Natural killer cell treated with Interleukin-12 subunit alpha and Interleukin-12 subunit beta and Interleukin-15 and Interleukin-18, amount 100 ng/mL, for 72 hours (primary cell): ENCODE data around the gene TNFSF13. TPM values are rescaled to one million over a fixed set of nuclear protein-coding genes. Genes with fewer than 3 reads are reported as not detected.

ENCODE experiments used
- ATAC-seq, 2 donors: fragments of 150-1000 bp; cut with Tn5 transposase in 1 of 2; sonication (Bioruptor Pico), chemical (Tn5 transposase) in 1 of 2; 2 replicates each; pipeline ENCODE4 v1.10.0; 2021
- DNase-seq: peaks from one replicate; pipeline ENCODE4 v3.0.0; 2022; ENCODE audit warnings: low spot score
- H3K27ac Mint-ChIP-seq, 2 donors: 1 replicate in 1 of 2; 2 replicates in 1 of 2; pipeline ENCODE4 v1.8.0; 2022; ENCODE audit warnings: mixed read lengths in 2 of 2, mild to moderate bottlenecking in 1 of 2, moderate library complexity in 1 of 2
- H3K27me3 Mint-ChIP-seq, 2 donors: 1 replicate in 1 of 2; 2 replicates in 1 of 2; pipeline ENCODE4 v1.8.0; 2022; ENCODE audit warnings: mixed read lengths in 2 of 2
- H3K36me3 Mint-ChIP-seq: one replicate; pipeline ENCODE4 v1.8.0; 2022; ENCODE audit warnings: mixed read lengths
- H3K4me1 Mint-ChIP-seq, 2 donors: 1 replicate in 1 of 2; 2 replicates in 1 of 2; pipeline ENCODE4 v1.8.0; 2022; ENCODE audit warnings: low read depth in 2 of 2, mixed read lengths in 2 of 2, mild to moderate bottlenecking in 1 of 2
- H3K4me3 Mint-ChIP-seq: one replicate; pipeline ENCODE4 v1.8.0; 2022; ENCODE audit warnings: mixed read lengths
- H3K9me3 Mint-ChIP-seq: 2 replicates; pipeline ENCODE4 v1.8.0; 2022; ENCODE audit warnings: mixed read lengths
- total RNA-seq, 2 donors: library from RNA; stranded (reverse); gene quantifications; one replicate each; pipeline ENCODE4 v1.2.3, GENCODE V29; 2022

Gene TNFSF13
- total RNA-seq, 2 donors from 2014 or later, result 3.1 to 6.8 TPM

DNA sequence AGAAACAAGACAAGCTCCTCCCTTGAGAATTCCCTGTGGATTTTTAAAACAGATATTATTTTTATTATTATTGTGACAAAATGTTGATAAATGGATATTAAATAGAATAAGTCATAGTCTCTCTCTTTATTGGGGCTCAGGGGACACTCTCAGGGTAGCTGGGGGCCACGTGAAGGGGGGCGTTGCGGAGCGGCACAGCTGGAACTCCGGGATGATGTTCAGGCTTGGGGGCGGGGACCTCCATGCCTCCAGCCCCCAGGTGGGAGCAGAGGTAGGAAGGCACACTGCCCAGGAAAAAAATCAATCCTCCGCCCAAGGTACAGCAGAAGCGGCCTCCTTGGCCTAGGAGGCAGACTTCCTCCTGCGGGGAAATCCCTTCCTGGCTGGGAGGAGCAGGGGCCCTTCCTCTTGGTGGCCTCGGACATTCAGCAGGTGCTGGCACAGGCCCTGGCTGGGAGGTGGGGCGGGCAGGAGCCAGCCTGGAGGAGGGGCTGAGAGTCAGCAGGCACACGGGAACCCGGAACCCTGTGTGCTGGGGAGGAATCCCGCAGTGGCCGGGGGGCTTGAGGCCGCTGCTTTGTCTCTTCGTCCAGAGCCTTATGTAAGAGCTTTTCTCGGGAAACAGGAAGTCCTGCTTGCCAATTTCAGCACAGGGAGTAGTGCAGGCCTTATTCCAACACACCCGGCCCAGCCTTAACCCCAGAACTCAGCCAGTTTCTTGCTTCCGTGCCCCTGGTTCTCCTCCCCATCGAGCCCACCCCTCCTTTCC, 591 bp upstream of the TNFSF13 start:
- DNase-seq (no peak), ATAC-seq (no peak)
- H3K36me3 Mint-ChIP-seq, result peaks cover under 1% of the 10 kb centered on the region
- H3K4me3 Mint-ChIP-seq, result peak overlapping the region; percentile 45
- peak overlapping the region; percentile 80 to 84 for H3K27ac Mint-ChIP-seq
- H3K27me3 Mint-ChIP-seq, result no peaks in the 10 kb centered on the region
- H3K4me1 Mint-ChIP-seq, result peaks cover 53 to 54% of the 10 kb centered on the region in 2 donors
- H3K9me3 Mint-ChIP-seq, result no peaks in the 10 kb centered on the region

DNA sequence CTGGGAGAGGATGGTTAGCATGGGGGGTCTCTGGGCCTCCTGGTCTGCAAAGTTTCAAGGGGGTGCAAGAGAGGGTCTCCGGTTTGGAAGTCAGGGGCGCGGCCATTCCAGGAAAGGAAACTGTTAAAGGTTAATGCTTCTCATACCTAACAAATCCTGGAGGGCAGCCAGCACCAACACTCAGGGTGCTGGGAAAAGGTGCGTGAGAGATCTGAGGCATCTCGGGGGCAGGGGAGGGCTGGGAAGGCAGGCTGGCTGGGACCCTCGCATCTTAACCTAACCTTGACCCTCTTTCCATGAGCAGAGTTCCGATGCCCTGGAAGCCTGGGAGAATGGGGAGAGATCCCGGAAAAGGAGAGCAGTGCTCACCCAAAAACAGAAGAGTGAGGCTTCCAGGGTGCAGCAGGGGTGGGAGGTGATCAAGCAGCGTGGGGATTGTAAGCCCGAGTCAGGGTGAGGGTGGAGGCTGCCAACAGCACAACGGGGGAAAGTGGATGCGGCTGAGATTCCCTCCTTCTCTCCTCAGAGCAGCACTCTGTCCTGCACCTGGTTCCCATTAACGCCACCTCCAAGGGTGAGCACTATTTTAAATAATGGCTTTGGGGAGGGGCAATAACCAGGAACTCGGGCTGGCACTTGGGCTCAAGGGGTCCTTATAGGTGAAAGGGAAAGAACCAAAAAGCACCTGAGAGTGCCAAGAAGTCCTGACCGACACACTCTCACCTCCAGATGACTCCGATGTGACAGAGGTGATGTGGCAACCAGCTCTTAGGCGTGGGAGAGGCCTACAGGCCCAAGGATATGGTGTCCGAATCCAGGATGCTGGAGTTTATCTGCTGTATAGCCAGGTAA, 996 bp downstream of the TNFSF13 start:
- H3K36me3 Mint-ChIP-seq, result no peaks in the 10 kb centered on the region
- H3K27ac Mint-ChIP-seq, result peak overlapping the region; percentile 84 to 88
- no peak for ATAC-seq
- H3K4me3 Mint-ChIP-seq, result peak overlapping the region; percentile 45
- H3K27me3 Mint-ChIP-seq, result no peaks in the 10 kb centered on the region
- peaks cover 41 to 49% of the 10 kb centered on the region in 2 donors for H3K4me1 Mint-ChIP-seq
- no peaks in the 10 kb centered on the region for H3K9me3 Mint-ChIP-seq
- no peak for DNase-seq

DNA sequence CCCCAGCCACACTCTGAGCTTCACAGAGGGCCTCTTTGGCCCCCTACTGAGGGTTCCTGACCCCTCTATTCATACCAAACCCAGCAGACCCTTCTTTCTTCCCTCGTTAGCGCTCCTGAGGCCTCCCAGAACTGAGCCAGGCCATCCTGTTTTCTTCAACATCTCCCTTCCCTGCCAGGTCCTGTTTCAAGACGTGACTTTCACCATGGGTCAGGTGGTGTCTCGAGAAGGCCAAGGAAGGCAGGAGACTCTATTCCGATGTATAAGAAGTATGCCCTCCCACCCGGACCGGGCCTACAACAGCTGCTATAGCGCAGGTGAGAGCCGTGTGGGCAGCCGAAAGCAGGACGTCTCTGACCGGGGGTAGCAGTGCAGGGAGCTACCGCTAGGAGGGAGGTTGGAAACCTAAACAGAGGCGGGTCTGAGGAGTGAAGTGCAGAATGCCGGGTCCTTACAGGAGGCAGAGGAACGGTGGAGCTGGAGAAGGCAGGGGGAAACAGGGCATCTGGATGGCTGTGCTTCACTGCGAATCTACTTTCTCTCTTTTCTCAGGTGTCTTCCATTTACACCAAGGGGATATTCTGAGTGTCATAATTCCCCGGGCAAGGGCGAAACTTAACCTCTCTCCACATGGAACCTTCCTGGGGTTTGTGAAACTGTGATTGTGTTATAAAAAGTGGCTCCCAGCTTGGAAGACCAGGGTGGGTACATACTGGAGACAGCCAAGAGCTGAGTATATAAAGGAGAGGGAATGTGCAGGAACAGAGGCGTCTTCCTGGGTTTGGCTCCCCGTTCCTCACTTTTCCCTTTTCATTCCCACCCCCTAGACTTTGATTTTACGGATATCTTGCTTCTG, 1.9 kb downstream of the TNFSF13 start:
- H3K27me3 Mint-ChIP-seq, result no peaks in the 10 kb centered on the region
- ATAC-seq, result peak; percentile 29 to 39
- H3K4me3 Mint-ChIP-seq, result peak overlapping the region; percentile 92
- no peak for DNase-seq
- no peaks in the 10 kb centered on the region for H3K36me3 Mint-ChIP-seq
- H3K4me1 Mint-ChIP-seq, result peaks cover 35 to 44% of the 10 kb centered on the region in 2 donors
- peak overlapping the region; percentile 84 to 88 for H3K27ac Mint-ChIP-seq
- no peaks in the 10 kb centered on the region for H3K9me3 Mint-ChIP-seq

DNA sequence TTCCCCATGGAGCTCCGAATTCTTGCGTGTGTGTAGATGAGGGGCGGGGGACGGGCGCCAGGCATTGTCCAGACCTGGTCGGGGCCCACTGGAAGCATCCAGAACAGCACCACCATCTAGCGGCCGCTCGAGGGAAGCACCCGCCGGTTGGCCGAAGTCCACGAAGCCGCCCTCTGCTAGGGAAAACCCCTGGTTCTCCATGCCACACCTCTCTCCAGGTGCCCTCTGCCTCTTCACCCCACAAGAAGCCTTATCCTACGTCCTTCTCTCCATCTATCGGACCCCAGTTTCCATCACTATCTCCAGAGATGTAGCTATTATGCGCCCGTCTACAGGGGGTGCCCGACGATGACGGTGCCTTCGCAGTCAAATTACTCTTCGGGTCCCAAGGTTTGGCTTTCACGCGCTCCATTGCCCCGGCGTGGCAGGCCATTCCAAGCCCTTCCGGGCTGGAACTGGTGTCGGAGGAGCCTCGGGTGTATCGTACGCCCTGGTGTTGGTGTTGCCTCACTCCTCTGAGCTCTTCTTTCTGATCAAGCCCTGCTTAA, 2.6 kb downstream of the TNFSF13 start:
- ATAC-seq (peak; percentile 83 to 85), DNase-seq (peak; percentile 91)
- Mint-ChIP-seq H3K9me3 (no peaks in the 10 kb centered on the region), H3K27ac (peak overlapping the region; percentile 84 to 88), H3K27me3 (no peaks in the 10 kb centered on the region), H3K4me3 (peak overlapping the region; percentile 92), H3K4me1 (peaks cover 31 to 41% of the 10 kb centered on the region in 2 donors), H3K36me3 (no peaks in the 10 kb centered on the region)

DNA sequence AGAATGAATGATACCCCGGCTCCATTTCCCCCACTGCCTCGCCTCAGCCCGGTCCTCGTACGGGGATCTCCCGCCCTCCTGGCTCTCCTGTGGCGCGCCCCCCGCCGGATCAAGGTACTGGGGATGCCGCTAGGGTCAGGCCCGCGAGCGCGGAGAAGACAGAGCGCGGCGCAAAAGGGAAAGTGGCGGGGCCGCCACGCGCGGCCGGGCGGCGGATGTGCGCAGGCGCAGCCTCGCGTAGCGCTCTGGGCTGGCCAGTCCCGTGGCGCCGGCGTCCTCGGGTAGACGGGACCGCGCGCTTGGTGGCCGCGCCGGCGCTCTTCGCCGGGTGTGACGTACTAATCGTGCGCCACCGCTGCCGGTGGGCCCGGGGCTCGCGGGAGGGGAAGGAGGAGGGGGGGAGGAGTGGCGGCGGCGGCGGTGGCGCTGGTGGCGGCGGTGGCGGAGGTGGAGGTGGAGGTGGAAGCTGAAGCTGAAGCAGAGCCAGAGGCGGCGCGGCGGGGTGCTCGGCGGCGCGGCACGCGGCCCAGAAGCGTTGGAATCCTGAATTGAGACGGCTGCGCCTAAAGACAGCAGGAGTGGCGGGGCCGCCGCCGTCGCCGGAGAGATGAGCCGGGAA, 3.1 kb downstream of the TNFSF13 start, which contains the start of gene SENP3:
TSS of gene SENP3 (plus strand) at position 331 of the 619 bp plus-strand sequence. CDS start 1,158 bp downstream, outside the sequence.
- Mint-ChIP-seq H3K4me3 (peak within 1 kb of the TSS; percentile 92), H3K4me1 (peaks cover 31 to 41% of the 10 kb centered on the region in 2 donors)
- peak; percentile 91 to 94 for ATAC-seq

DNA sequence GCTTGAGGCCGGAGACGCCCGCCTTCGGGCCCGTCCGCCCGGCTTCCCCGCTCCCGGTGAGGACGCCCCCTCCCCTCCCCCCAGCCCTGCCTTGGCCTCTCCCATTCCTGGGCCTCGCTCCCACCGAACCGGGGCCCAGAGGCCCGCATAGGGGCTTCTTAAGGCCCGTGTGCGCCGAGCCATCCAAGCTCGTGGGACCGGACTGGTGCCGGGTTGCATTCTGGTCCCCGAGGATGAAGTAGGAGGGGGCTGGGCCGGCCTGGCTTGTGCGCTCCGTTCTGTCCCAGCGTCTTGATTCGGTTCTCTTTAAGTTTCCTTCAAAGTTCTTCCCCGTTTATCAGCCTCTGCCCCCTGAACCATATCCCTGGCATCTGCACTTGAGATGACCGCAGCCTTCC, 3.7 kb downstream of the TNFSF13 start:
- Mint-ChIP-seq H3K27ac (peak overlapping the region; percentile 84 to 88), H3K4me1 (peaks cover 31 to 41% of the 10 kb centered on the region in 2 donors), H3K9me3 (no peaks in the 10 kb centered on the region), H3K27me3 (no peaks in the 10 kb centered on the region), H3K4me3 (peak overlapping the region; percentile 92), H3K36me3 (peaks cover under 1% of the 10 kb centered on the region)
- ATAC-seq (peak in 1 of 2 donors; percentile 3), DNase-seq (no peak)

More for the DNA sequence above, 3.1 kb downstream of the TNFSF13 start, which contains the start of gene SENP3:
- DNase-seq, result peak; percentile 96
- Mint-ChIP-seq H3K36me3 (no peaks in the 10 kb centered on the region), H3K9me3 (no peaks in the 10 kb centered on the region), H3K27ac (peak within 1 kb of the TSS; percentile 84 to 88), H3K27me3 (no peaks in the 10 kb centered on the region)

DNA sequence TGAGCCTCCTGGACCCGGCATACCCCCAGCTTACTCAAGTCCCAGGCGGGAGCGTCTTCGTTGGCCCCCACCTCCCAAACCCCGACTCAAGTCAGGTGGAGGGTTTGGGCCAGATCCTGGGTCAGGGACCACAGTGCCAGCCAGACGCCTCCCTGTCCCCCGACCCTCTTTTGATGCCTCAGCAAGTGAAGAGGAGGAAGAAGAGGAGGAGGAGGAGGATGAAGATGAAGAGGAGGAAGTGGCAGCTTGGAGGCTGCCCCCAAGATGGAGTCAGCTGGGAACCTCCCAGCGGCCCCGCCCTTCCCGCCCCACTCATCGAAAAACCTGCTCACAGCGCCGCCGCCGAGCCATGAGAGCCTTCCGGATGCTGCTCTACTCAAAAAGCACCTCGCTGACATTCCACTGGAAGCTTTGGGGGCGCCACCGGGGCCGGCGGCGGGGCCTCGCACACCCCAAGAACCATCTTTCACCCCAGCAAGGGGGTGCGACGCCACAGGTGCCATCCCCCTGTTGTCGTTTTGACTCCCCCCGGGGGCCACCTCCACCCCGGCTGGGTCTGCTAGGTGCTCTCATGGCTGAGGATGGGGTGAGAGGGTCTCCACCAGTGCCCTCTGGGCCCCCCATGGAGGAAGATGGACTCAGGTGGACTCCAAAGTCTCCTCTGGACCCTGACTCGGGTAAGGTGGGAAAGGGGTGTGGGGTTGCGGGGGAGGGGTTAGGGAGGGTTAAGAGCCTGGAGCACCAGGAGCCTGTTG, 4.7 kb downstream of the TNFSF13 start:
- no peaks in the 10 kb centered on the region for H3K27me3 Mint-ChIP-seq
- peaks cover 36 to 41% of the 10 kb centered on the region in 2 donors for H3K4me1 Mint-ChIP-seq
- peak overlapping the region; percentile 84 to 88 for H3K27ac Mint-ChIP-seq
- ATAC-seq (no peak), DNase-seq (no peak)
- peak overlapping the region; percentile 92 for H3K4me3 Mint-ChIP-seq
- no peaks in the 10 kb centered on the region for H3K9me3 Mint-ChIP-seq
- H3K36me3 Mint-ChIP-seq, result peaks cover 7% of the 10 kb centered on the region

DNA sequence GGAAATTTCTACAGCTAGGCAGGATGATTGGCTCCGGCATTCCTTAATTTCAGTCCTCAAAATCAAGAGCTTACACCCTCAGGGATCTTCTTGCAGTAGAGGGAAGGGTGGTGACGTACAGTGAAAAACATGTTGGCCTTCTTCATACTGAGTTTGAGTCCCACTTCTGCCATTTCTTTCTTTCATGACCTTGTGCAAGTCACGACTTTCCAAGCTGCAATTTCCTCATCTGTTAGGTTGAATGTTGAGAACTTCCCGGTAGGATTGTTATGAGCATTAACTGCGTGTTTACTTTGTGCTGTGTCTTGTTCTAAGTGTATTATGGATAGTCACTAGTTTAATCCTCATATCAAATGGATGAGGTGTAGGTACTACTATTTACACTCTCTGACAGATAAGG, 11.0 kb downstream of the TNFSF13 start:
- no peaks in the 10 kb centered on the region for H3K9me3 Mint-ChIP-seq
- H3K4me3 Mint-ChIP-seq, result no peak overlapping the region
- H3K36me3 Mint-ChIP-seq, result peaks cover 23% of the 10 kb centered on the region
- no peak overlapping the region for H3K27ac Mint-ChIP-seq
- ATAC-seq (no peak), DNase-seq (no peak)
- no peaks in the 10 kb centered on the region for H3K27me3 Mint-ChIP-seq
- H3K4me1 Mint-ChIP-seq, result peaks cover 37 to 38% of the 10 kb centered on the region in 2 donors

DNA sequence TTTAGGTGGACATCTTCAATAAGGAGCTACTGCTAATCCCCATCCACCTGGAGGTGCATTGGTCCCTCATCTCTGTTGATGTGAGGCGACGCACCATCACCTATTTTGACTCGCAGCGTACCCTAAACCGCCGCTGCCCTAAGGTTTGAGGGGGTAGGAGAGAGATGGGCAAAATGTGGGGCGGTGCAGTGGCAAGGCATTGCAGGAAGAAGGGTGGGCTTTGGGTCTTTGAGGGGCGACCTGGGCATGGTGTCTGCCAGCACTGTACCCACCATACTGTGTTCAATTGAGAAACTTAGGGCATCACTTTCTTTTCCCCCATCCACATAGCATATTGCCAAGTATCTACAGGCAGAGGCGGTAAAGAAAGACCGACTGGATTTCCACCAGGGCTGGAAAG, 11.8 kb downstream of the TNFSF13 start:
- H3K9me3 Mint-ChIP-seq, result no peaks in the 10 kb centered on the region
- no peaks in the 10 kb centered on the region for H3K27me3 Mint-ChIP-seq
- DNase-seq (no peak), ATAC-seq (no peak)
- H3K27ac Mint-ChIP-seq, result peak overlapping the region; percentile 96 to 99
- peak overlapping the region; percentile 90 for H3K4me3 Mint-ChIP-seq
- peaks cover 31% of the 10 kb centered on the region for H3K36me3 Mint-ChIP-seq
- H3K4me1 Mint-ChIP-seq, result peaks cover 43 to 46% of the 10 kb centered on the region in 2 donors

DNA sequence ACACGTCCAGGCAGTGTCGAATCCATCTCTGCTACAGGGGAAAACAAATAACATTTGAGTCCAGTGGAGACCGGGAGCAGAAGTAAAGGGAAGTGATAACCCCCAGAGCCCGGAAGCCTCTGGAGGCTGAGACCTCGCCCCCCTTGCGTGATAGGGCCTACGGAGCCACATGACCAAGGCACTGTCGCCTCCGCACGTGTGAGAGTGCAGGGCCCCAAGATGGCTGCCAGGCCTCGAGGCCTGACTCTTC, 13.7 kb downstream of the TNFSF13 start:
- Mint-ChIP-seq H3K4me3 (peak overlapping the region; percentile 90), H3K27me3 (no peaks in the 10 kb centered on the region), H3K4me1 (peaks cover 61 to 64% of the 10 kb centered on the region in 2 donors), H3K9me3 (no peaks in the 10 kb centered on the region), H3K36me3 (peaks cover 43% of the 10 kb centered on the region), H3K27ac (peak overlapping the region; percentile 96 to 99)
- DNase-seq (no peak), ATAC-seq (no peak)

DNA sequence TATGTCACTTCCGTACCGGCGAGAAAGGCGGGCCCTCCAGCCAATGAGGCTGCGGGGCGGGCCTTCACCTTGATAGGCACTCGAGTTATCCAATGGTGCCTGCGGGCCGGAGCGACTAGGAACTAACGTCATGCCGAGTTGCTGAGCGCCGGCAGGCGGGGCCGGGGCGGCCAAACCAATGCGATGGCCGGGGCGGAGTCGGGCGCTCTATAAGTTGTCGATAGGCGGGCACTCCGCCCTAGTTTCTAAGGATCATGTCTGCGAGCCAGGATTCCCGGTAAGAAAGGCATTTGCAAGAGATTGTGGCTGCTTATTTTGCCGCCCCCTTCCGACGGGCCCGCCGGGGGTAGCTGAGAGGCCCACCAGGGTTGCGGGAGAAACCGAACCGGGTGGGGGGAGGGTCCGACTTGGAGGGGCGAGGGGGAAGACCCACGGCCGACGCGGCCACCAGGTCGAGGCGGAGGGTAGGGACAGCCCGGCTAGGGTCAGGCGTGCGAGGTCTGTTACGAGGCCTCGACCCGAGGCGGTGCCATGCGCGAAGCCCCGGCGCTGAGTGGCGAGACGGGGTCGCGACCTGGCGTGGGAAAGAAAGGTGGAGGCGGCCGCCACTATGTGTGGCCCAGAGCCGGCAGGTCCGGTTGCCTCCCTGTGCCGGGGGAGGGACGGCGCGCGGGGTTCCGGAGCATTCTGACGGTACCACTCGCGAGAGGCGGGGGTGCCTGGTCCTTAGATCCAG, 14.2 kb downstream of the TNFSF13 start:
- H3K4me1 Mint-ChIP-seq, result peaks cover 62 to 64% of the 10 kb centered on the region in 2 donors
- H3K9me3 Mint-ChIP-seq, result no peaks in the 10 kb centered on the region
- DNase-seq (peak; percentile 100), ATAC-seq (peak; percentile 91 to 93)
- H3K4me3 Mint-ChIP-seq, result peak overlapping the region; percentile 90
- H3K27me3 Mint-ChIP-seq, result no peaks in the 10 kb centered on the region
- H3K27ac Mint-ChIP-seq, result peak overlapping the region; percentile 96 to 99
- peaks cover 40% of the 10 kb centered on the region for H3K36me3 Mint-ChIP-seq
